OCI-LY7 (cell line): ENCODE results near the gene GNG7. TPM values are rescaled to one million over a fixed set of nuclear protein-coding genes. Genes with fewer than 3 reads are reported as not detected.

ENCODE experiments used
- BruUV-seq: library from RNA; stranded (reverse); fragments of 400-500 nt; replicated peaks from 2 replicates; lab custom pipeline; 2021; lab: Mats Ljungman, UMichigan
- CTCF ChIA-PET: fragments of 300-600 bp; sonication (Branson Sonifier 250); formaldehyde crosslinking; loops from one replicate; lab custom pipeline; 2022; ENCODE audit warnings: antibody characterized with exemption; ENCODE audit not compliant: unreplicated experiment; lab: Charles Lee
- POLR2A ChIA-PET: fragments of 300-600 bp; sonication (Branson Sonifier 250); formaldehyde crosslinking; loops from one replicate; lab custom pipeline; 2022; ENCODE audit warnings: antibody characterized with exemption; lab: Charles Lee
- DNase-seq: peaks from one replicate; pipeline ENCODE4 v3.0.0-alpha.2; 2015; ENCODE audit warnings: low spot score
- H2AFZ ChIP-seq: fragments of 200-600 bp; sonication (generic), shearing (Covaris generic); 2 replicates; pipeline ENCODE4 v1.6.1; 2014; ENCODE audit warnings: mild to moderate bottlenecking, antibody characterized with exemption, low read length, moderate library complexity
- H3K27ac ChIP-seq: fragments of 200-600 bp; sonication (generic); 2 replicates; pipeline ENCODE4 v1.5.1; 2014; ENCODE audit warnings: mixed run types, low read depth, mild to moderate bottlenecking, moderate library complexity, low read length, inconsistent platforms; ENCODE audit not compliant: poor library complexity, severe bottlenecking
- H3K36me3 ChIP-seq: fragments of 200-600 bp; sonication (generic); 2 replicates; pipeline ENCODE4 v1.6.1; 2014; ENCODE audit warnings: mild to moderate bottlenecking, antibody characterized with exemption, low read length, moderate library complexity, mixed read lengths; ENCODE audit not compliant: insufficient read depth
- H3K4me1 ChIP-seq: fragments of 200-600 bp; sonication (generic); 2 replicates; pipeline ENCODE4 v1.5.1; 2014; ENCODE audit warnings: mild to moderate bottlenecking, low read length; ENCODE audit not compliant: insufficient read depth, poor library complexity, severe bottlenecking
- H3K4me2 ChIP-seq: fragments of 200-600 bp; sonication (generic); 2 replicates; pipeline ENCODE4 v1.6.1; 2014; ENCODE audit warnings: mild to moderate bottlenecking, low read length
- H3K4me3 ChIP-seq: fragments of 200-600 bp; sonication (generic); 2 replicates; pipeline ENCODE4 v1.5.1; 2014; ENCODE audit warnings: mild to moderate bottlenecking, low read depth, low read length; ENCODE audit not compliant: poor library complexity, severe bottlenecking
- H3K79me2 ChIP-seq: fragments of 200-600 bp; sonication (generic); 2 replicates; pipeline ENCODE4 v1.6.1; 2016; ENCODE audit warnings: low read depth, mild to moderate bottlenecking, low read length, moderate library complexity, mixed read lengths; ENCODE audit not compliant: insufficient read depth
- H3K9me2 ChIP-seq: fragments of 200-600 bp; sonication (generic); 2 replicates; pipeline ENCODE4 v1.6.1; 2016; ENCODE audit warnings: mild to moderate bottlenecking, low read length, mixed read lengths; ENCODE audit not compliant: insufficient read depth
- H3K9me3 ChIP-seq: fragments of 200-600 bp; sonication (generic); 2 replicates; pipeline ENCODE4 v1.6.1; 2014; ENCODE audit warnings: mild to moderate bottlenecking, mixed run types, low read length, mixed read lengths
- H4K20me1 ChIP-seq: fragments of 200-600 bp; sonication (generic); 2 replicates; pipeline ENCODE4 v1.6.1; 2014; ENCODE audit warnings: mild to moderate bottlenecking, antibody characterized with exemption, low read length, moderate library complexity, mixed read lengths; ENCODE audit not compliant: insufficient read depth
- EZH2phosphoT487 ChIP-seq: fragments of 200-600 bp; sonication (generic); IDR thresholded peaks from 2 replicates; pipeline ENCODE4 v1.6.1; 2018; ENCODE audit warnings: low read depth, borderline replicate concordance, mild to moderate bottlenecking, mixed run types, antibody characterized with exemption, low read length, moderate library complexity, mixed read lengths
- intact Hi-C: fragments of 100-400 bp; cut with micrococcal nuclease; formaldehyde crosslinking; loops from one replicate; pipeline ENCODE4 v1.10.0; 2022; ENCODE audit not compliant: unreplicated experiment
- total RNA-seq, 2 experiments: library from RNA; depleted of rRNA in 1 of 2; stranded (reverse); fragments of >200 nt in 1 of 2; shearing (Covaris generic) in 1 of 2; gene quantifications; 2 replicates each; pipeline ENCODE4 v1.2.3, GENCODE V29; 2014 to 2022
- TF ChIP-seq, protein P1 (sequence below): fragments of 200-600 bp; sonication (generic); conservative IDR thresholded peaks from 2 replicates; pipeline ENCODE4 v1.5.1; 2014; ENCODE audit warnings: mild to moderate bottlenecking, antibody characterized with exemption, low read length, moderate library complexity, mixed read lengths

Gene GNG7
- total RNA-seq, 2 experiments from 2014 or later: 13.9 to 15.3 TPM

DNA sequence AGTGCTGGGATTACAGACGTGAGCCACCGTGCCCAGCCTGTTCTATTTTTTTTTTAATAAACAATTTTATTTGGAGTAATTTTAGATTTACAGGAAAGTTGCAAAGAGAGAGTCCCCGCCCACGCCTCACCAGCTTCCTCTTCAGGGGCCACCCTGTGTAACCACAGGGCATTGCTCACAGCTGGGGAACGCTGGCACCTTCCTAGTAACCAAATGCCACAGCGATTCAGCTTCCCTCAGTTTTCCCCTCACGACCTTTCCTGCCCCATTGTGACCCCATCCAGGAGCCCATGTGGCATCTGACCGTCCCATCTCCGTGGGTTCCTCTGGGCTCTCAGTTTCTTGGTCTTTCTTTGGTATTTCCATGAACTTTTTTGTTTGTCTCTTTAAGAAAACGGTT, 83.9 kb downstream of the GNG7 start:
- Histone ChIP-seq H4K20me1 (no peaks in the 10 kb centered on the region), H3K9me3 (peaks cover 6% of the 10 kb centered on the region; the same call in 1 of the 2 replicates), H3K27ac (peak overlapping the region; percentile 67), H3K4me2 (peak overlapping the region; percentile 64), H3K4me1 (peaks cover 88% of the 10 kb centered on the region), H2AFZ (peak overlapping the region; percentile 72), H3K9me2 (no peaks in the 10 kb centered on the region), H3K79me2 (peaks cover 8% of the 10 kb centered on the region; the same call in 1 of the 2 replicates), H3K36me3 (no peaks in the 10 kb centered on the region), H3K4me3 (peak overlapping the region; percentile 42)
- TF ChIP-seq, protein P1, sequence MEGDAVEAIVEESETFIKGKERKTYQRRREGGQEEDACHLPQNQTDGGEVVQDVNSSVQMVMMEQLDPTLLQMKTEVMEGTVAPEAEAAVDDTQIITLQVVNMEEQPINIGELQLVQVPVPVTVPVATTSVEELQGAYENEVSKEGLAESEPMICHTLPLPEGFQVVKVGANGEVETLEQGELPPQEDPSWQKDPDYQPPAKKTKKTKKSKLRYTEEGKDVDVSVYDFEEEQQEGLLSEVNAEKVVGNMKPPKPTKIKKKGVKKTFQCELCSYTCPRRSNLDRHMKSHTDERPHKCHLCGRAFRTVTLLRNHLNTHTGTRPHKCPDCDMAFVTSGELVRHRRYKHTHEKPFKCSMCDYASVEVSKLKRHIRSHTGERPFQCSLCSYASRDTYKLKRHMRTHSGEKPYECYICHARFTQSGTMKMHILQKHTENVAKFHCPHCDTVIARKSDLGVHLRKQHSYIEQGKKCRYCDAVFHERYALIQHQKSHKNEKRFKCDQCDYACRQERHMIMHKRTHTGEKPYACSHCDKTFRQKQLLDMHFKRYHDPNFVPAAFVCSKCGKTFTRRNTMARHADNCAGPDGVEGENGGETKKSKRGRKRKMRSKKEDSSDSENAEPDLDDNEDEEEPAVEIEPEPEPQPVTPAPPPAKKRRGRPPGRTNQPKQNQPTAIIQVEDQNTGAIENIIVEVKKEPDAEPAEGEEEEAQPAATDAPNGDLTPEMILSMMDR: no peak
- no peak for TF ChIP-seq EZH2phosphoT487
- peak; percentile 71 for DNase-seq
- POLR2A ChIA-PET: interaction anchor here (0.6 to 5.5 kb wide), 4 partner anchors 15 to 861 kb away, joined by 3 to 51 read pairs (median 4); partner anchors contain the start of gene GADD45B
- no TSS peak for BruUV-seq
- intact Hi-C loops: loop anchor here (10.0 kb wide), 1 partner anchor 454 kb away; the partner anchor contains the start of gene DOT1L
- CTCF ChIA-PET: no interaction called here

DNA sequence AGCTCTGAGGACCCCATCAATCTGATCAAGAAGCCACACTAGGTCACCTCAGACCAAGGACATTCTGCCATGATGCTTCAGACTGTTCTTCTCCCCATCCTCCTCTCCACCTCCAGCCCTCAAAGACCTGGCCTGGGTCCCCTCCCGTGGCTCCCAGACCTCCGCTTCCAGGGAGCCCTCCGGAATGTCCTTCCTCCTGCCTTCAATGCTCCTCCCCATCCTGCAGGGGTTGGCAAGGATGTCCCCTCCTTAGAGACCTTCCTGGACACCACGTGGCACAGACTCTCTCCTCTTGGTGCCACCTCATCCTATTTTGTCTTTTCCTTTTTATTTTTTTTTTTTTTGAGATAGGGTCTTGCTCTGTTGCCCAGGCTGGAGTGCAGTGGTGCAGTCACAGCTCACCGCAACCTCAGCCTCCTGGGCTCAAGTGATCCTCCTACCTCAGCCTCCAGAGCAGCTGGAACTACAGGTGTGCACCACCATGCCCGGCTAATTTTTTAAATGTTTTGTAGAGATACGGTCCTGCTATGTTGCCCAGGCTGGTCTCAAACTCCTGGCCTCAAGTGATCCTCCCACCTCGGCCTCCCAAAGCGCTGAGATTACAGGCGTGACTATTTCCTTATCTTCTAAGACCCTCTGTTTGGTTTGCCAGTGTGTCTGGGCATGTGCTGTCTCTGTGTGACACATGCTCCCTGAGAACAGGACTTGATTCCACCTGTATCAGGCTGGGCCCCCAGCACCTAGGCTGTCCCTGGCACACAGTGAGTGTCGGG, 84.9 kb downstream of the GNG7 start:
- Histone ChIP-seq H3K9me3 (peaks cover 6% of the 10 kb centered on the region; the same call in 1 of the 2 replicates), H3K4me1 (peaks cover 88% of the 10 kb centered on the region), H3K36me3 (no peaks in the 10 kb centered on the region), H4K20me1 (no peaks in the 10 kb centered on the region), H3K27ac (peak overlapping the region; percentile 67), H3K9me2 (no peaks in the 10 kb centered on the region), H3K79me2 (peaks cover 8% of the 10 kb centered on the region; the same call in 1 of the 2 replicates), H2AFZ (peak overlapping the region; percentile 72; the same call in 1 of the 2 replicates), H3K4me3 (no peak overlapping the region), H3K4me2 (peak overlapping the region; percentile 68)
- TF ChIP-seq EZH2phosphoT487: no peak
- TF ChIP-seq, protein P1: no peak
- ChIA-PET POLR2A (interaction anchor here (1.1 to 5.5 kb wide), 4 partner anchors 10 to 140 kb away, joined by 3 to 51 read pairs (median 7); partner anchors contain the start of gene GADD45B), CTCF (no interaction called here)
- intact Hi-C loops: loop anchor here (10.0 kb wide), 1 partner anchor 453 kb away; the partner anchor contains the start of gene DOT1L
- no peak for DNase-seq
- no TSS peak for BruUV-seq
